Esophagus muscularis mucosa (tissue), 4 donors: ENCODE results near the gene RPS14. TPM values are rescaled to one million over a fixed set of nuclear protein-coding genes. Genes with fewer than 3 reads are reported as not detected.

Source experiments
- DNase-seq: peaks from one replicate; pipeline ENCODE4 v3.0.0-alpha.2; 2017; ENCODE audit errors: extremely low spot score
- H3K27ac ChIP-seq, 4 donors: fragments of 200-600 bp; sonication (generic); replicated peaks in 1 of 4; 1 replicate in 3 of 4; 2 replicates in 1 of 4; pipeline ENCODE4 v1.5.1; 2016 to 2019; ENCODE audit warnings: mild to moderate bottlenecking in 1 of 4
- H3K27me3 ChIP-seq, 4 donors: fragments of 200-600 bp; sonication (generic); one replicate each; pipeline versions ENCODE4 v1.5.1 to v1.6.0; 2016 to 2019
- H3K36me3 ChIP-seq, 4 donors: fragments of 200-600 bp; sonication (generic); one replicate each; pipeline ENCODE4 v1.5.1; 2016 to 2019
- H3K4me1 ChIP-seq, 4 donors: fragments of 200-600 bp; sonication (generic); one replicate each; pipeline ENCODE4 v1.5.1; 2016 to 2019
- H3K4me3 ChIP-seq, 4 donors: fragments of 200-600 bp; sonication (generic); 1 replicate in 2 of 4; 2 replicates in 2 of 4; pipeline ENCODE4 v1.5.1; 2016 to 2019; ENCODE audit warnings: mild to moderate bottlenecking in 4 of 4, moderate library complexity in 1 of 4
- H3K9me3 ChIP-seq, 4 donors: fragments of 200-600 bp; sonication (generic); 1 replicate in 3 of 4; 2 replicates in 1 of 4; pipeline ENCODE4 v1.5.1; 2016 to 2019
- CTCF ChIP-seq, 3 experiments: fragments of 200-600 bp in 2 of 3; fragments of 450-650 bp in 1 of 3; sonication (generic) in 2 of 3; IDR thresholded peaks; one replicate each; pipeline ENCODE4 v1.5.1; 2017 to 2019; ENCODE audit warnings: antibody characterized with exemption in 3 of 3, mild to moderate bottlenecking in 2 of 3, moderate library complexity in 1 of 3
- EP300 ChIP-seq: sonication (generic); formaldehyde crosslinking; IDR thresholded peaks from one replicate; pipeline ENCODE4 v1.6.1; 2017; ENCODE audit warnings: antibody characterized with exemption
- POLR2A ChIP-seq: fragments of 450-650 bp; IDR thresholded peaks from one replicate; pipeline ENCODE4 v1.6.1; 2017; ENCODE audit warnings: antibody characterized with exemption, moderate library complexity, mild to moderate bottlenecking, low read depth
- POLR2AphosphoS5 ChIP-seq, 2 donors: sonication (generic); formaldehyde crosslinking; IDR thresholded peaks; one replicate each; pipeline ENCODE4 v1.6.1; 2017; ENCODE audit warnings: antibody characterized with exemption in 2 of 2
- WGBS: methylation state at CpG from one replicate; pipeline ENCODE4 v1.1.5; 2018; 5-methylcytosine and 5-hydroxymethylcytosine counted together
- intact Hi-C: fragments of 100-400 bp; cut with DNase I; formaldehyde crosslinking; loops from one replicate; pipeline ENCODE4 v1.15.1; 2023
- total RNA-seq, 4 donors: library from RNA; depleted of rRNA; stranded (reverse); fragments of >200 nt; gene quantifications; one replicate each; pipeline versions ENCODE4 v1.1.0 to v1.2.1, GENCODE V29; 2016

Gene RPS14
- total RNA-seq, 4 donors from 2014 or later: 1,492 to 3,727 (median 2,626) TPM

GRCh38 chr5:150404121-150404520 lies 45.4 kb downstream of the RPS14 start:
- H3K9me3 ChIP-seq: no peaks in the 10 kb centered on the region
- no peaks in the 10 kb centered on the region for H3K27me3 ChIP-seq
- peaks cover 21 to 78% (median 58%) of the 10 kb centered on the region in 4 donors for H3K36me3 ChIP-seq
- no peak overlapping the region for H3K4me3 ChIP-seq
- peaks cover 4 to 17% (median 13%) of the 10 kb centered on the region in 4 donors for H3K4me1 ChIP-seq
- WGBS: 71% methylated on average over 5 of the region's 5 CpGs
- no peak overlapping the region for H3K27ac ChIP-seq
- intact Hi-C loops: no loop called here
- TF ChIP-seq CTCF (IDR thresholded peaks at IDR 0.05): no peak
- no peak for DNase-seq

GRCh38 chr5:150402901-150403342 lies 46.6 kb downstream of the RPS14 start:
- H3K36me3 ChIP-seq: peaks cover 24 to 90% (median 69%) of the 10 kb centered on the region in 4 donors
- no peak overlapping the region for H3K4me3 ChIP-seq
- 95% methylated on average over 10 of the region's 12 CpGs for WGBS
- no peak for DNase-seq
- no peak overlapping the region for H3K27ac ChIP-seq
- TF ChIP-seq EP300: no peak
- TF ChIP-seq POLR2A: no peak
- no peak for TF ChIP-seq CTCF (IDR thresholded peaks at IDR 0.05)
- TF ChIP-seq POLR2AphosphoS5 (IDR thresholded peaks at IDR 0.05): no peak
- intact Hi-C loops: no loop called here
- no peaks in the 10 kb centered on the region for H3K27me3 ChIP-seq
- no peaks in the 10 kb centered on the region for H3K9me3 ChIP-seq
- H3K4me1 ChIP-seq: peaks cover 4 to 7% (median 5%) of the 10 kb centered on the region in 4 donors

- no peak for TF ChIP-seq EP300
- TF ChIP-seq POLR2A: no peak
- no peak for TF ChIP-seq POLR2AphosphoS5 (IDR thresholded peaks at IDR 0.05)
- no peak for TF ChIP-seq CTCF (IDR thresholded peaks at IDR 0.05)
- Histone ChIP-seq H3K9me3 (no peaks in the 10 kb centered on the region), H3K4me1 (peaks cover 4 to 6% (median 4%) of the 10 kb centered on the region in 4 donors), H3K36me3 (peaks cover 24 to 96% (median 74%) of the 10 kb centered on the region in 4 donors), H3K27me3 (no peaks in the 10 kb centered on the region), H3K4me3 (no peak overlapping the region), H3K27ac (no peak overlapping the region)
- intact Hi-C loops: no loop called here
- 60% methylated on average over 2 of the region's 4 CpGs for WGBS
- no peak for DNase-seq
These were observed 47.2 kb downstream of the RPS14 start for GRCh38 chr5:150402229-150402773.

GRCh38 chr5:150401376-150402228 lies 47.9 kb downstream of the RPS14 start:
- peaks cover under 1 to 4% (median 3%) of the 10 kb centered on the region in 4 donors for H3K4me1 ChIP-seq
- H3K27ac ChIP-seq: no peak overlapping the region
- no peaks in the 10 kb centered on the region for H3K9me3 ChIP-seq
- no peaks in the 10 kb centered on the region for H3K27me3 ChIP-seq
- H3K4me3 ChIP-seq: no peak overlapping the region
- TF ChIP-seq CTCF (IDR thresholded peaks at IDR 0.05): no peak
- TF ChIP-seq POLR2A: no peak
- no peak for TF ChIP-seq POLR2AphosphoS5 (IDR thresholded peaks at IDR 0.05)
- no peak for TF ChIP-seq EP300
- no peak for DNase-seq
- intact Hi-C loops: no loop called here
- peaks cover 27 to 99% (median 80%) of the 10 kb centered on the region in 4 donors for H3K36me3 ChIP-seq
- WGBS: 81% methylated on average over 11 of the region's 11 CpGs
